AG04450 (cell line): ENCODE results near the gene LRRC8D. TPM values are rescaled to one million over a fixed set of nuclear protein-coding genes. Genes with fewer than 3 reads are reported as not detected.

ENCODE experiments used
- CTCF ChIA-PET: fragments of 300-600, 350-600 bp; formaldehyde crosslinking; extraction: SDS; loops from one replicate; lab custom pipeline; 2022; ENCODE audit warnings: antibody characterized with exemption, inconsistent platforms; lab: Charles Lee
- POLR2A ChIA-PET: fragments of 350-600 bp; formaldehyde crosslinking; extraction: SDS; loops from one replicate; lab custom pipeline; 2021; ENCODE audit warnings: antibody characterized with exemption, inconsistent platforms; lab: Yijun Ruan, JAX
- DNase-seq: peaks from one replicate; pipeline ENCODE4 v3.0.0-alpha.2; 2011; ENCODE audit warnings: low read depth, low spot score
- H3K27ac ChIP-seq: one replicate; pipeline ENCODE4 v1.5.1; 2012; ENCODE audit warnings: low read depth, low read length, control low read depth
- H3K27me3 ChIP-seq: one replicate; pipeline ENCODE4 v1.6.0; 2012; ENCODE audit warnings: low read length; ENCODE audit not compliant: control insufficient read depth, insufficient read depth
- H3K4me3 ChIP-seq: 2 replicates; pipeline ENCODE4 v1.5.1; 2011; ENCODE audit warnings: mild to moderate bottlenecking, low read depth, low read length, control low read depth
- H3K9me3 ChIP-seq: 2 replicates; pipeline ENCODE4 v1.5.1; 2012; ENCODE audit warnings: low read length; ENCODE audit not compliant: control insufficient read depth, insufficient read depth
- CTCF ChIP-seq: IDR thresholded peaks from 2 replicates; pipeline ENCODE4 v1.5.1; 2011; ENCODE audit warnings: low read depth, low read length, control low read depth, inconsistent platforms
- polyA plus RNA-seq: library from polyadenylated mRNA; depleted of rRNA; stranded (reverse); fragments of >200 nt; gene quantifications from 2 replicates; pipeline ENCODE4 v1.2.3, GENCODE V29; 2011

The LRRC8D gene
- polyA plus RNA-seq, 1 experiment: 48.7 TPM

DNA sequence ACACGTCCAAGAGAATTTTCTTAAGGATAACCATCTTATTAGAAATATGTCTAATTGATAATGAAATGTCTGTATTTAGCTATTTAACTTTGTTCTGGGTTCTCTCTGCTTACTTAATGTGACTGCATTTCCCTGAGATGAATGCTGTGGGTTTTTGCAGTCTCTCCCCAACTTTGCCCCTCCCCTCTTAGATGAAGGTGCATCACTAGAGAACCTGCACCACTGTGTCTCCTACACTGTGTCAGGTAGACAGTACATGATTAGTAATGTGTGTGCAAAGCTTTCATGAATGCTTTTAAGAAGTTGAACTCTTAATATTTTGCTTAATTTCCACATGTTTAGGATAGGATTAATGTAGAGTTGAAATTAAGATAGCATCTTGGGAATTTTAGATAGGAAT lies 51.7 kb downstream of the LRRC8D start:
- H3K27ac ChIP-seq: no peak overlapping the region
- H3K9me3 ChIP-seq: no peaks in the 10 kb centered on the region
- H3K27me3 ChIP-seq: no peaks in the 10 kb centered on the region
- TF ChIP-seq CTCF: no peak
- CTCF ChIA-PET: interaction anchor here (1.3 to 1.5 kb wide), 2 partner anchors 9 to 115 kb away, joined by 3 to 4 read pairs; no protein-coding TSS in a partner anchor
- no peak for DNase-seq
- POLR2A ChIA-PET: interaction anchor here (0.6 to 1.3 kb wide), 2 partner anchors 29 to 75 kb away, joined by 3 to 5 read pairs; no protein-coding TSS in a partner anchor
- no peak overlapping the region for H3K4me3 ChIP-seq

DNA sequence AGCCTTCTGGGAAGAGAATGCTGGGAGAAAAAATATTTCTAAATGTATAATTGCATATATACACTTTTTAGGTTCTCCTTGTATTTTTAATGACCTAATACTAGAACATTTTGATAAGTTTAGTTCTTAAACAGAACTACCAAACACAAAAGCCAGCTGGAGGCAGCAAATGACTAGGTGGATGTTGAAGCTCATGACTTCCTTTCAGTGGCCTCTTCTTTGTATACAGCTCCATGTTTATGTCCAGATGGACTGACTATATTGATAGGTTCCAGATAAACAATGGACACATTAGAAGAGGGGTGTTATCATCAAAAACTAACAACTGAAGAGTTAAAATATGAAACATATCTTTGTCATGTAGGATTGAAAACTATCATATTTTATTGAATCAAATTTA lies 52.5 kb downstream of the LRRC8D start:
- no peaks in the 10 kb centered on the region for H3K9me3 ChIP-seq
- H3K27me3 ChIP-seq: no peaks in the 10 kb centered on the region
- no peak for DNase-seq
- CTCF ChIA-PET: interaction anchor here (1.3 kb wide), 1 partner anchor 114 kb away, joined by 4 read pairs; no protein-coding TSS in a partner anchor
- no peak for TF ChIP-seq CTCF
- H3K27ac ChIP-seq: no peak overlapping the region
- POLR2A ChIA-PET: interaction anchor here (1.3 kb wide), 1 partner anchor 30 kb away, joined by 3 read pairs; no protein-coding TSS in a partner anchor
- no peak overlapping the region for H3K4me3 ChIP-seq

GRCh38 chr1:89873770-89874169 lies 52.9 kb downstream of the LRRC8D start:
- no peak for DNase-seq
- Histone ChIP-seq H3K27me3 (no peaks in the 10 kb centered on the region), H3K4me3 (no peak overlapping the region), H3K9me3 (no peaks in the 10 kb centered on the region), H3K27ac (no peak overlapping the region)
- ChIA-PET POLR2A (no interaction called here), CTCF (interaction anchor here (1.3 kb wide), 1 partner anchor 114 kb away, joined by 4 read pairs; no protein-coding TSS in a partner anchor)
- no peak for TF ChIP-seq CTCF

GRCh38 chr1:89876463-89876862 lies 55.6 kb downstream of the LRRC8D start:
- CTCF ChIA-PET: interaction anchor here (1.5 kb wide), 1 partner anchor 111 kb away, joined by 3 read pairs; no protein-coding TSS in a partner anchor
- no peak for TF ChIP-seq CTCF
- POLR2A ChIA-PET: no interaction called here
- DNase-seq: no peak
- peaks cover 1% of the 10 kb centered on the region; the same call in 1 of the 2 replicates for H3K9me3 ChIP-seq
- H3K27me3 ChIP-seq: no peaks in the 10 kb centered on the region
- no peak overlapping the region for H3K27ac ChIP-seq
- no peak overlapping the region for H3K4me3 ChIP-seq

GRCh38 chr1:89877756-89878155 lies 56.9 kb downstream of the LRRC8D start:
- POLR2A ChIA-PET: no interaction called here
- Histone ChIP-seq H3K27ac (no peak overlapping the region), H3K4me3 (no peak overlapping the region), H3K9me3 (peaks cover 7% of the 10 kb centered on the region), H3K27me3 (no peaks in the 10 kb centered on the region)
- CTCF ChIA-PET: interaction anchor here (0.6 kb wide), 2 partner anchors 99 to 136 kb away, joined by 3 to 6 read pairs; no protein-coding TSS in a partner anchor
- no peak for TF ChIP-seq CTCF
- DNase-seq: no peak
